Transverse colon (tissue), 1 donor: ENCODE data around the gene HBS1L.

ENCODE experiments used
- EP300 ChIP-seq: sonication (generic); formaldehyde crosslinking; IDR thresholded peaks from one replicate; pipeline ENCODE4 v1.6.1; 2017; ENCODE audit warnings: antibody characterized with exemption, low read depth
- POLR2A ChIP-seq: fragments of 450-650 bp; IDR thresholded peaks from one replicate; pipeline ENCODE4 v1.6.1; 2016; ENCODE audit warnings: antibody characterized with exemption, mild to moderate bottlenecking, moderate library complexity

- TF ChIP-seq POLR2A: no peak
- TF ChIP-seq EP300: no peak
Measured at GRCh38 chr6:134992155-134992554, 62.5 kb downstream of the HBS1L start.
